Liver (tissue), 9 donors: Measurements from ENCODE around the gene KDM4C. TPM values are rescaled to one million over a fixed set of nuclear protein-coding genes. Genes with fewer than 3 reads are reported as not detected.

Source experiments
- DNase-seq: peaks from one replicate; pipeline ENCODE4 v3.0.0-alpha.2; 2017; ENCODE audit warnings: low spot score
- H3K27ac ChIP-seq, 2 donors: one replicate each; pipeline ENCODE4 v1.7.0; 2013; ENCODE audit warnings: inconsistent platforms in 2 of 2, low read length in 2 of 2, control low read depth in 1 of 2, low read depth in 1 of 2, mild to moderate bottlenecking in 1 of 2
- H3K27me3 ChIP-seq, 4 donors: one replicate each; pipeline versions ENCODE4 v1.6.1 to v1.7.0; 2013; ENCODE audit warnings: low read length in 3 of 4, inconsistent platforms in 1 of 4, mild to moderate bottlenecking in 1 of 4, moderate library complexity in 1 of 4; ENCODE audit not compliant: control insufficient read depth in 4 of 4, insufficient read depth in 4 of 4
- H3K36me3 ChIP-seq, 4 donors: one replicate each; pipeline versions ENCODE4 v1.6.1 to v1.7.0; 2013; ENCODE audit warnings: low read length in 3 of 4, mild to moderate bottlenecking in 3 of 4, low read depth in 1 of 4, moderate library complexity in 1 of 4; ENCODE audit not compliant: control insufficient read depth in 4 of 4, insufficient read depth in 3 of 4
- H3K4me1 ChIP-seq, 4 donors: one replicate each; pipeline versions ENCODE4 v1.6.1 to v1.7.0; 2013; ENCODE audit warnings: low read length in 3 of 4, mild to moderate bottlenecking in 3 of 4, moderate library complexity in 1 of 4; ENCODE audit not compliant: control insufficient read depth in 4 of 4, insufficient read depth in 4 of 4
- H3K4me3 ChIP-seq, 3 donors: one replicate each; pipeline versions ENCODE4 v1.6.1 to v1.7.0; 2013; ENCODE audit warnings: low read length in 3 of 3, control low read depth in 1 of 3, low read depth in 1 of 3, mild to moderate bottlenecking in 1 of 3
- H3K9ac ChIP-seq, 2 donors: one replicate each; pipeline ENCODE4 v1.7.0; 2013; ENCODE audit warnings: low read length in 2 of 2, mild to moderate bottlenecking in 2 of 2, moderate library complexity in 2 of 2, control low read depth in 1 of 2, low read depth in 1 of 2
- H3K9me3 ChIP-seq, 4 donors: one replicate each; pipeline versions ENCODE4 v1.6.1 to v1.7.0; 2013; ENCODE audit warnings: low read length in 3 of 4; ENCODE audit not compliant: control insufficient read depth in 4 of 4
- EGR1 ChIP-seq, 2 donors: IDR thresholded peaks; 2 replicates each; pipeline ENCODE4 v1.6.1; 2016 to 2018; ENCODE audit warnings: antibody characterized with exemption in 2 of 2, low read depth in 2 of 2
- FOXA2 ChIP-seq: IDR thresholded peaks from 2 replicates; pipeline ENCODE4 v1.6.1; 2016; ENCODE audit warnings: antibody characterized with exemption
- GABPA ChIP-seq, 2 donors: IDR thresholded peaks in 1 of 2; conservative IDR thresholded peaks in 1 of 2; 2 replicates each; pipeline ENCODE4 v1.6.1; 2016; ENCODE audit warnings: antibody characterized with exemption in 2 of 2, mild to moderate bottlenecking in 1 of 2, moderate library complexity in 1 of 2
- HNF4A ChIP-seq, 2 donors: conservative IDR thresholded peaks; 2 replicates each; pipeline ENCODE4 v1.6.1; 2016; ENCODE audit warnings: antibody characterized with exemption in 2 of 2, mild to moderate bottlenecking in 2 of 2
- HNF4G ChIP-seq: IDR thresholded peaks from 2 replicates; pipeline ENCODE4 v1.6.1; 2016; ENCODE audit warnings: antibody characterized with exemption
- JUND ChIP-seq, 2 donors: IDR thresholded peaks; 2 replicates each; pipeline ENCODE4 v1.6.1; 2016; ENCODE audit warnings: antibody characterized with exemption in 2 of 2
- NR2F2 ChIP-seq: IDR thresholded peaks from 2 replicates; pipeline ENCODE4 v1.6.1; 2016; ENCODE audit warnings: antibody characterized with exemption
- RAD21 ChIP-seq, 2 donors: IDR thresholded peaks; 2 replicates each; pipeline ENCODE4 v1.6.1; 2016; ENCODE audit warnings: antibody characterized with exemption in 2 of 2, mild to moderate bottlenecking in 2 of 2
- RXRA ChIP-seq, 2 donors: IDR thresholded peaks; 2 replicates each; pipeline ENCODE4 v1.6.1; 2017 to 2018; ENCODE audit warnings: antibody characterized with exemption in 2 of 2, mild to moderate bottlenecking in 1 of 2
- SP1 ChIP-seq: IDR thresholded peaks from 2 replicates; pipeline ENCODE4 v1.6.1; 2018; ENCODE audit warnings: antibody characterized with exemption, mild to moderate bottlenecking
- TAF1 ChIP-seq: conservative IDR thresholded peaks from 2 replicates; pipeline ENCODE4 v1.6.1; 2016; ENCODE audit warnings: antibody characterized with exemption, mild to moderate bottlenecking
- WGBS: extraction: QIAGEN DNeasy Blood & Tissue Kit; methylation state at CpG from one replicate; pipeline ENCODE4 v1.1.7; 2013; 5-methylcytosine and 5-hydroxymethylcytosine counted together
- polyA plus RNA-seq, 2 donors: library from polyadenylated mRNA; stranded (reverse) in 1 of 2; unstranded in 1 of 2; fragments of 200-250 nt in 1 of 2; fragments of >200 nt in 1 of 2; fragmentation: Nextera tagmentation in 1 of 2; extraction: Ambion mirVana in 1 of 2; gene quantifications; one replicate each; pipeline versions ENCODE4 v1.2.1 to v1.2.3, GENCODE V29; 2013 to 2015
- total RNA-seq, 2 donors: library from RNA; depleted of rRNA; stranded (reverse); fragments of >200 nt; gene quantifications; one replicate each; pipeline ENCODE4 v1.2.3, GENCODE V29; 2014
- TF ChIP-seq, protein P1 (sequence below): IDR thresholded peaks from 2 replicates; pipeline ENCODE4 v1.6.1; 2016; ENCODE audit warnings: antibody characterized with exemption, mild to moderate bottlenecking
- TF ChIP-seq, protein P2 (sequence below): fragments of 150-350 bp; IDR thresholded peaks from 2 replicates; pipeline ENCODE4 v1.5.1; 2017; ENCODE audit warnings: improper control_type of control experiment, low read depth, low read length; ENCODE audit not compliant: missing input control
- TF ChIP-seq, protein P3 (sequence below): IDR thresholded peaks from 2 replicates; pipeline ENCODE4 v1.6.1; 2016; ENCODE audit warnings: antibody characterized with exemption
- TF ChIP-seq, protein P4 (sequence below): IDR thresholded peaks from 2 replicates; pipeline ENCODE4 v1.6.1; 2016; ENCODE audit warnings: antibody characterized with exemption
- TF ChIP-seq, protein P5 (sequence below): IDR thresholded peaks from 2 replicates; pipeline ENCODE4 v1.6.1; 2016; ENCODE audit warnings: antibody characterized with exemption
- donor health status: healthy.
- donor health status: healthy.
- donor health status: healthy.
- donor health status: healthy.
- donor health status: healthy.

Gene KDM4C
- total and polyA plus RNA-seq, 4 donors: 4.3 to 40.2 (median 24.0) TPM

DNA sequence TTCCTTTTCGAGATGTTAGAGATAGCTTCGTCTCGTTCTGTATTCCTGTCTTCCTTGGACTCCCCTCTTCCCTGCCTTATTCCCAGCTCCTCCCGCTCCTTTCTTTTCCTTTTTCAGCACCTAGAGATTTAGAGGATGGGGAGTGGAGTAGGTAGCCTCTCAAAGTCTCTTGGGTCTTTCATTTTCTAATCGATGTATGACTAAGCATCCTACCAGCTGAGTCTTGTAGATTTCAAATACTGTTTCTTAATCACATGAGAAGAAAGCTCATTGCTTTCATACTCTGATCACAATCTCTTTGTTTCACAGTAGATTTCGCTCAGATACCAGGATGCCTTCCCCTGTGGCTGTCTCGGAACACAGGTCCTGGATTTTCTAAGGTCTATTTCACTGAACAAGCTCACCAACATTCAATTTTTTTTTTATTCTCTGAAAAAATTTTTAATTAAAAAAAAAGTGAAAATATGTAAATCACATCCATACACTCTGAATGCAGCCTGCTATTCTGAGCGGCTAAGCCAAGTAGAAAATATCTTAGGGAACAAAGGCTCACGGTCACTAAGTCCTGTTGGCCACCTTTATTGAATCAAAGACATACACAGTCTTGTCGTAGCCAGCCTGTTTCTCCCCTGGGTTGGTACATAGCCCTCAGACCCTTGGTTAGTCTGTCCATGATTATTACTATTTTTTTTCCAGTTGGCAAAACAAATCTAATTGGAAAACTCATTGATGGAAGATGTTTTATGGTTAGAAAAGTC, 413.8 kb downstream of the KDM4C start:
- Histone ChIP-seq H3K36me3 (peaks cover 4 to 19% (median 16%) of the 10 kb centered on the region in 4 donors), H3K9ac (no peak overlapping the region), H3K4me1 (no peaks in the 10 kb centered on the region), H3K27ac (no peak overlapping the region), H3K9me3 (no peaks in the 10 kb centered on the region), H3K4me3 (no peak overlapping the region), H3K27me3 (no peaks in the 10 kb centered on the region)
- TF ChIP-seq, protein P1, sequence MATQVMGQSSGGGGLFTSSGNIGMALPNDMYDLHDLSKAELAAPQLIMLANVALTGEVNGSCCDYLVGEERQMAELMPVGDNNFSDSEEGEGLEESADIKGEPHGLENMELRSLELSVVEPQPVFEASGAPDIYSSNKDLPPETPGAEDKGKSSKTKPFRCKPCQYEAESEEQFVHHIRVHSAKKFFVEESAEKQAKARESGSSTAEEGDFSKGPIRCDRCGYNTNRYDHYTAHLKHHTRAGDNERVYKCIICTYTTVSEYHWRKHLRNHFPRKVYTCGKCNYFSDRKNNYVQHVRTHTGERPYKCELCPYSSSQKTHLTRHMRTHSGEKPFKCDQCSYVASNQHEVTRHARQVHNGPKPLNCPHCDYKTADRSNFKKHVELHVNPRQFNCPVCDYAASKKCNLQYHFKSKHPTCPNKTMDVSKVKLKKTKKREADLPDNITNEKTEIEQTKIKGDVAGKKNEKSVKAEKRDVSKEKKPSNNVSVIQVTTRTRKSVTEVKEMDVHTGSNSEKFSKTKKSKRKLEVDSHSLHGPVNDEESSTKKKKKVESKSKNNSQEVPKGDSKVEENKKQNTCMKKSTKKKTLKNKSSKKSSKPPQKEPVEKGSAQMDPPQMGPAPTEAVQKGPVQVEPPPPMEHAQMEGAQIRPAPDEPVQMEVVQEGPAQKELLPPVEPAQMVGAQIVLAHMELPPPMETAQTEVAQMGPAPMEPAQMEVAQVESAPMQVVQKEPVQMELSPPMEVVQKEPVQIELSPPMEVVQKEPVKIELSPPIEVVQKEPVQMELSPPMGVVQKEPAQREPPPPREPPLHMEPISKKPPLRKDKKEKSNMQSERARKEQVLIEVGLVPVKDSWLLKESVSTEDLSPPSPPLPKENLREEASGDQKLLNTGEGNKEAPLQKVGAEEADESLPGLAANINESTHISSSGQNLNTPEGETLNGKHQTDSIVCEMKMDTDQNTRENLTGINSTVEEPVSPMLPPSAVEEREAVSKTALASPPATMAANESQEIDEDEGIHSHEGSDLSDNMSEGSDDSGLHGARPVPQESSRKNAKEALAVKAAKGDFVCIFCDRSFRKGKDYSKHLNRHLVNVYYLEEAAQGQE: no peak
- TF ChIP-seq TAF1 (no peak), NR2F2 (no peak), GABPA (IDR thresholded peaks at IDR 0.05 in 1 of 2, conservative IDR thresholded peaks at IDR 0.05 in 1 of 2) (no peak), HNF4A (conservative IDR thresholded peaks at IDR 0.05) (no peak), RAD21 (IDR thresholded peaks at IDR 0.05) (no peak), SP1 (no peak)
- TF ChIP-seq, protein P2, sequence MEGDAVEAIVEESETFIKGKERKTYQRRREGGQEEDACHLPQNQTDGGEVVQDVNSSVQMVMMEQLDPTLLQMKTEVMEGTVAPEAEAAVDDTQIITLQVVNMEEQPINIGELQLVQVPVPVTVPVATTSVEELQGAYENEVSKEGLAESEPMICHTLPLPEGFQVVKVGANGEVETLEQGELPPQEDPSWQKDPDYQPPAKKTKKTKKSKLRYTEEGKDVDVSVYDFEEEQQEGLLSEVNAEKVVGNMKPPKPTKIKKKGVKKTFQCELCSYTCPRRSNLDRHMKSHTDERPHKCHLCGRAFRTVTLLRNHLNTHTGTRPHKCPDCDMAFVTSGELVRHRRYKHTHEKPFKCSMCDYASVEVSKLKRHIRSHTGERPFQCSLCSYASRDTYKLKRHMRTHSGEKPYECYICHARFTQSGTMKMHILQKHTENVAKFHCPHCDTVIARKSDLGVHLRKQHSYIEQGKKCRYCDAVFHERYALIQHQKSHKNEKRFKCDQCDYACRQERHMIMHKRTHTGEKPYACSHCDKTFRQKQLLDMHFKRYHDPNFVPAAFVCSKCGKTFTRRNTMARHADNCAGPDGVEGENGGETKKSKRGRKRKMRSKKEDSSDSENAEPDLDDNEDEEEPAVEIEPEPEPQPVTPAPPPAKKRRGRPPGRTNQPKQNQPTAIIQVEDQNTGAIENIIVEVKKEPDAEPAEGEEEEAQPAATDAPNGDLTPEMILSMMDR: no peak
- TF ChIP-seq, protein P3, sequence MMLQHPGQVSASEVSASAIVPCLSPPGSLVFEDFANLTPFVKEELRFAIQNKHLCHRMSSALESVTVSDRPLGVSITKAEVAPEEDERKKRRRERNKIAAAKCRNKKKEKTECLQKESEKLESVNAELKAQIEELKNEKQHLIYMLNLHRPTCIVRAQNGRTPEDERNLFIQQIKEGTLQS: no peak
- 95% methylated on average over 10 of the region's 10 CpGs for WGBS
- no peak for DNase-seq

DNA sequence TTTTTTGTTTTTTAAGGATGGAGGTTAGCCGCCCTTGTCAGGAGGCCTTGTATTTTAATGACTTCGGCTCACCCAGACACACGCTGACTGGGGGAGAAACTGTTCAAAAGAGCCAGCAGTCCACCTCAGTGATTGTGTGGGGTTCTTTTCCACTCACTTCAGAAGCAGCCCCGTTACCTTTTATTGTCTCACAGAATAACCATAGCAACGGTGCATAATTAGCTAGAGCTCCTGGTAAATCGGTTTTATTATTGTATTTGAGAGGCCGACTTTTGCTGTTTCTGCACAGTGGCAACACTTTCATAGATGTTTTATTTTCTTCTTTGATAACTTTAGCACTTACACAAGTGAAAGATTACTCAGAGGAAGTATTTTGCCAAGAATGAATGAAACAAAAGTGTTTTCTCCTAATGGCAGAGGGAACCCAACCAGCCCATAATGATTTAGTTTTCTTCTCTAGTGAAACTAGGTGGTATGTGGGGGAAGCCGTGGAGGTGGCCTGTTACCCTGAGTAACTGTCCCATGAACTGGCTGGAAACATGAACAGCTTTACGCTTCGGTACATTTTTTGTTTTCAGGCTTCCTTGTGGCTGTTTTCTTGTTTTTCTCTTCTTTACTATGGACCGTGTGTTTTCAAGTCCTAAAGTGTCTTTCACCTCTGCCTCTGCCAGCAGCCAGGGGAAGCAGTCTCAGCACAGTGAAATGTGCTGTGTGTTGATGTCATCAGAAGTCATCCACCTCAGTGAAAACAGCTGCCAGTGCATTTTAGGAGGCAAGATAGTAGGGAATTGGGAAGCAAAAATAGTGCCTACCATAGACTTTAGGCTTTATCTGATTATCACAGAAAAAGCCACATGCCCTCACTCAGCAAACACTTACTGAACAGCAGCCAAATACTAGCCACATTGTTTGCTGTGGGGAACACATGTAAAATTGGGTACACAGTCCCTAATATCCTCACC, 414.7 kb downstream of the KDM4C start:
- WGBS: 94% methylated on average over 11 of the region's 11 CpGs
- Histone ChIP-seq H3K9me3 (no peaks in the 10 kb centered on the region), H3K36me3 (peaks cover 4 to 18% (median 17%) of the 10 kb centered on the region in 4 donors), H3K4me3 (no peak overlapping the region), H3K4me1 (no peaks in the 10 kb centered on the region), H3K9ac (no peak overlapping the region), H3K27me3 (no peaks in the 10 kb centered on the region), H3K27ac (no peak overlapping the region)
- no peak for DNase-seq
- TF ChIP-seq RAD21 (IDR thresholded peaks at IDR 0.05) (no peak), GABPA (IDR thresholded peaks at IDR 0.05 in 1 of 2, conservative IDR thresholded peaks at IDR 0.05 in 1 of 2) (no peak), RXRA (IDR thresholded peaks at IDR 0.05) (no peak), EGR1 (IDR thresholded peaks at IDR 0.05; ENCODE audit: low read depth in 2 of 2) (no peak), FOXA2 (no peak), SP1 (no peak), JUND (IDR thresholded peaks at IDR 0.05) (no peak), HNF4G (no peak)
- TF ChIP-seq, protein P1: no peak
- TF ChIP-seq, protein P4, sequence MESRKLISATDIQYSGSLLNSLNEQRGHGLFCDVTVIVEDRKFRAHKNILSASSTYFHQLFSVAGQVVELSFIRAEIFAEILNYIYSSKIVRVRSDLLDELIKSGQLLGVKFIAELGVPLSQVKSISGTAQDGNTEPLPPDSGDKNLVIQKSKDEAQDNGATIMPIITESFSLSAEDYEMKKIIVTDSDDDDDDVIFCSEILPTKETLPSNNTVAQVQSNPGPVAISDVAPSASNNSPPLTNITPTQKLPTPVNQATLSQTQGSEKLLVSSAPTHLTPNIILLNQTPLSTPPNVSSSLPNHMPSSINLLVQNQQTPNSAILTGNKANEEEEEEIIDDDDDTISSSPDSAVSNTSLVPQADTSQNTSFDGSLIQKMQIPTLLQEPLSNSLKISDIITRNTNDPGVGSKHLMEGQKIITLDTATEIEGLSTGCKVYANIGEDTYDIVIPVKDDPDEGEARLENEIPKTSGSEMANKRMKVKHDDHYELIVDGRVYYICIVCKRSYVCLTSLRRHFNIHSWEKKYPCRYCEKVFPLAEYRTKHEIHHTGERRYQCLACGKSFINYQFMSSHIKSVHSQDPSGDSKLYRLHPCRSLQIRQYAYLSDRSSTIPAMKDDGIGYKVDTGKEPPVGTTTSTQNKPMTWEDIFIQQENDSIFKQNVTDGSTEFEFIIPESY: no peak
- TF ChIP-seq, protein P3: no peak
- TF ChIP-seq, protein P5, sequence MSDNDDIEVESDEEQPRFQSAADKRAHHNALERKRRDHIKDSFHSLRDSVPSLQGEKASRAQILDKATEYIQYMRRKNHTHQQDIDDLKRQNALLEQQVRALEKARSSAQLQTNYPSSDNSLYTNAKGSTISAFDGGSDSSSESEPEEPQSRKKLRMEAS: no peak
